Epithelial cell of proximal tubule (primary cell): ENCODE data around the gene FAM163B. TPM values are rescaled to one million over a fixed set of nuclear protein-coding genes. Genes with fewer than 3 reads are reported as not detected.

Experiments used
- DNase-seq: peaks from one replicate; pipeline ENCODE4 v3.0.0-alpha.2; 2011; ENCODE audit warnings: low read depth
- H3K4me3 ChIP-seq: 2 replicates; pipeline ENCODE4 v1.5.1; 2011; ENCODE audit warnings: low read depth, mild to moderate bottlenecking, low read length
- total RNA-seq: library from RNA; depleted of rRNA; stranded (reverse); fragments of >200 nt; gene quantifications from 2 replicates; pipeline ENCODE4 v1.2.3, GENCODE V29; 2015
- TF ChIP-seq, protein P1 (sequence below): conservative IDR thresholded peaks from 2 replicates; pipeline ENCODE4 v1.5.1; 2012; ENCODE audit warnings: low read depth, mild to moderate bottlenecking, low read length

Gene FAM163B
- total RNA-seq, 1 donor from 2014 or later = not detected

DNA sequence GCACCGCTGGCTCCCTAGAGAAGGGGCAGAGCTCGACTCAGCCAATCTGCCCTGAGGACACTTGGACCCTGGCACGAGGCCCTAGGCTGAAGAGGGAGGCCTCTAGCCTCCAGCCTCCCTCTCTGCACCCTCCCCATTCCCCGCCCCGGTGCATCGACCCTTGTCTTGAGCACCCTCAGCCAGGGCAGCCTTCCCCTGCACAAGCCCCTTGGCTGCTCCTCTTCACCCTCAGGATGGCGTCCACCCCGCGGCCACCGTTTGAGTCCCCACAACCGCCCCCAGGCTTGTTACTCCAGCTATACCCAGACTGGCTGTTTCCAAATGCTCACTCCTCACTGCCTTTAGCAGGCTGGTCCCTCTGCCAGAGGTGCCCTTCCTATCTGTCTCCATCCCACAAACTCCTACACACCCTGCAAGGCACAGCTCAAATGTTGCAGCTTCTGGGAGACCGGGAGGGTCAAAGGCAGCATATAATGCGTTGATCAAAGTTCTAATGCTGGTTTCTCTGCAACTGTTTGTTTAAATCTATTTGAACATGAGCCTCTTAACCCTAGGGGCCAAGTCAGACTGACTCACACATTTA is 6.5 kb upstream of the FAM163B start:
- H3K4me3 ChIP-seq = no peak overlapping the region
- DNase-seq = no peak
- TF ChIP-seq, protein P1, sequence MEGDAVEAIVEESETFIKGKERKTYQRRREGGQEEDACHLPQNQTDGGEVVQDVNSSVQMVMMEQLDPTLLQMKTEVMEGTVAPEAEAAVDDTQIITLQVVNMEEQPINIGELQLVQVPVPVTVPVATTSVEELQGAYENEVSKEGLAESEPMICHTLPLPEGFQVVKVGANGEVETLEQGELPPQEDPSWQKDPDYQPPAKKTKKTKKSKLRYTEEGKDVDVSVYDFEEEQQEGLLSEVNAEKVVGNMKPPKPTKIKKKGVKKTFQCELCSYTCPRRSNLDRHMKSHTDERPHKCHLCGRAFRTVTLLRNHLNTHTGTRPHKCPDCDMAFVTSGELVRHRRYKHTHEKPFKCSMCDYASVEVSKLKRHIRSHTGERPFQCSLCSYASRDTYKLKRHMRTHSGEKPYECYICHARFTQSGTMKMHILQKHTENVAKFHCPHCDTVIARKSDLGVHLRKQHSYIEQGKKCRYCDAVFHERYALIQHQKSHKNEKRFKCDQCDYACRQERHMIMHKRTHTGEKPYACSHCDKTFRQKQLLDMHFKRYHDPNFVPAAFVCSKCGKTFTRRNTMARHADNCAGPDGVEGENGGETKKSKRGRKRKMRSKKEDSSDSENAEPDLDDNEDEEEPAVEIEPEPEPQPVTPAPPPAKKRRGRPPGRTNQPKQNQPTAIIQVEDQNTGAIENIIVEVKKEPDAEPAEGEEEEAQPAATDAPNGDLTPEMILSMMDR = no peak

DNA sequence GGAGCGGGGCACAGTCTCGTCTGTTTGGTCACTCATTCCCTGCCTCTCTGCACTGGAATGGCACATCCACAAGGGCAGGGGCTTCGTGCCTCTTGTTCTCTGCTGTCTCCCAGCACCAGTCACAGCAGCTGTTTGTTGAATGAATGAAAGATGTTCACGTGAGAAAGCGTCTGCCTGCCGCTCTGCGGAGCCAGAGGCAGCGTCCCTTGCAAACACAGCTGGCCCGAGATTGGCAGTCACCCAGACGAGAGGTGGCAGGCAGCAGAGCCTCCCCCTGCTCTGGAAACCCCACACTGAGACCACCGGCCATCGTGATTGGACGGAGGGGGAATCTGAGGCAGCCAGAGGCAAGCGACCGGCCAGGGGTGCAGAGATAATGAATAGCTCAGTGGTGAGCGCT is 6.0 kb upstream of the FAM163B start:
- TF ChIP-seq, protein P1 = no peak
- no peak for DNase-seq
- no peak overlapping the region for H3K4me3 ChIP-seq

DNA sequence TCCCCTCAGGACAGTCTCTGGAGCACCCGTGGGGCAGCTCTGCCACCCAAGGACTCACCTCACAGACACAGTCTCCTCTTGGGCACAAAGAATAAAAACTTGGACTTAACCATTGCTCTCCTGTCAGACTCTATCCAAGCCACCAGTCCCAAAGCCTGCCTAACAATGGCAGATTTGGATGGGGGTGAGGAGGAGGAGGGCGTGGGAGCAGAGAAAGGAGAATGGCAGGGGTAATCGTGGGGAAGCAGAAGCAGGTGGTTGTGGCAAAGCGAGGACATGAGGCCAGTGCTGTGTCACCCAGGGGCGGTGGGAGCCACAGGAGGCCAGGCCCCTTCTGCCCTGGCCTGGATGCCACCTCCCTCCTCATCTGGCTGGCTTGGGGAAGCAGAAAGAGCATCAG is 5.5 kb upstream of the FAM163B start:
- no peak overlapping the region for H3K4me3 ChIP-seq
- no peak for DNase-seq
- TF ChIP-seq, protein P1 = no peak

- DNase-seq = no peak
- H3K4me3 ChIP-seq = no peak overlapping the region
- TF ChIP-seq, protein P1 = no peak
Measured at GRCh38 chr9:133614056-133614455, 4.9 kb upstream of the FAM163B start.

DNA sequence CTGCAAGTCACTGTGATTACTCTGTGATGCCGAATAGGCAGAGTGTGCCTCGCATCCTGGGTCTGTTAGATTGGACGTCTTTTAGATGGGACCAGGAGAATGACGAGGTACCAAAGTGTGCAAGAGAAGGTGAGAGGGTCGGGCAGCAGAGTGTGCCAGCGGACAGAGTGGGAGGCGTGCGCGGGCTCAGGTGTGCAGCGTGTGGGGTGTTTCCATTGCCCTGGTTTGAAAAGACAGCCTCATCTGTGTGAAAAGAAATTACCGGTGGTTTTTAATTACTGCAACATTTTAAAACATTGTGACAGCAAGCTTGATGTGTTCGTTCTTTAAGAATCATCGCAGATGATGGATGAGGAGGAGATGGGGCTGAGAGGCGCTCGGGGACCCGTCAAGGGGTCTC is 4.2 kb upstream of the FAM163B start:
- TF ChIP-seq, protein P1 = no peak
- DNase-seq = no peak
- H3K4me3 ChIP-seq = no peak overlapping the region

DNA sequence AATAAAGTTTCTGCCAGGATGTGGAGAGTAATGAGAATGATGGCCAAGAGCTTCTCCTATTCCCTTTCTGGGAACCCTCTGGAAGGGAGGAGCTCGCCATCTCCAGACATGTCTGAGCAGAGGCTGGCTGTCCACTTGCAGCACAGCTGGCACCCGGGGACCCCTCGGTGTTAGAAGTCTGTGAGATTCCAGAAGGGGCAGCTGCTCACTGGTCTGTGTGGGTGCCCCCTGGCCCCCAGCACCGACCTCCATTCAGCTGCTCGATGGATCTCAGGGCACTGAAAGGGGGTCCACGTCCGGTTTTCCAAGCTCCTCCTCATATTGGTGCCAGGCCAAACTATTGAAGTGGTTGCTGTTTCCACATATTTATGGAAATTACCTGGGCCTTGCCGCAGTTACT is 3.6 kb upstream of the FAM163B start:
- no peak overlapping the region for H3K4me3 ChIP-seq
- TF ChIP-seq, protein P1 = no peak
- no peak for DNase-seq

DNA sequence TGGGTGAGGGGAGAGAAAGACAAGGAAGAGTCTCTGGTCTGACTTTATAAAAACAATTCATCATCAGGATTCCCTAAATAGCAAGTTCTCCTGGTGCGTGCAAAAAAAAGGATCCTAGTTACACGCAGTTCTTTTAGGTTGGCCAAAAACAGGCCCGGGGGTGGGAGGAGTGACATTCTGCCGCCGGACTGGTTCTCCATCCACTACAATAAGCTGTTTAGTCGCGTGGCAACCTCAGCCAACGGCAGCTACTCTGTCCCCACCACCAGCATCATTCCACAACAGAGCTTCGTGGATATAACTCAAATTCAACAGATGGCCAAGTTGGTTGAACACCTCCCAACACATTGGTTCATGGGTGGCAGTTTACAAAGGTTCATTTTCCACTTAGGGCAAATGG is 2.9 kb upstream of the FAM163B start:
- TF ChIP-seq, protein P1 = no peak
- no peak overlapping the region for H3K4me3 ChIP-seq

More for the DNA sequence above, 2.9 kb upstream of the FAM163B start:
- DNase-seq = no peak
